ENCODE results near the gene DCAF8.

The DCAF8 gene

DNA sequence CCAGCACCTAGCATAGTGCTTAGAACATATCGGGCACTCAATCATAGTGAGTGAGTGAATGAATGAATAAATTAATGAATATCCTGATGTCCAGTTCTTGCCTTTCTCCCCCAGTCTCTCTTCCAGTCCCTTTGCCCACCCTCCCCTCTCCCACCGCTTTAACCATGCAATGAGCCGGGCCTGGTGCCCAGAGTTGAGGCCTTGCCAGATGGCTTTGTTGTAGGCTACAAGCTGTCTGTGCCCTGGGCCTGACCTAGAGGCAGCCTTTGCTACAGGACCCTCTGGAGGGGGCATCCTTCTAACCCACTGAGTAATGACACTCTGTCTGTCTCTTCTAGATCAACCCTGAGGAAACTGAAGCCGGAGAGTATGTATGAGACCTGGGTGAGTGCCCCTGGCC is 65.1 kb downstream of the DCAF8 start:
- FAIRE-seq = no peak

DNA sequence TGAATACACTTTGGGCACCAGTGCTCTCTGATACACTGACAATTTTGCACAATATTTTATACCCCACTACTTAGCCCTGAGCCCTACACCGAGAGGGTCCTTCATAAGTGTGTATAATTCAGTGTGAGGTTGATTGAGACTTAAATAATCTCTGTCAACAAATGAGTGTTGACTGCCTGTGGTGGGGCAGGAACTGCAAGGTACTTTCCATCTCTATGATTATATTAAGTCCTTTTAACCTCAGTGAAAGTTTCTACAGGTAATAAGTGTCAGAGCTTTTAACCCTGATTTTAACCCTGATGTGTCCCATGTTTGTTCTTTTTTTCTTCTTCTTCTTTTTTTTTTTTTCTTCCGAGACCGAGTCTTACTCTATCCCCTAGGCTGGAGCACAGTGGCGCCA is 66.2 kb downstream of the DCAF8 start:
- no peak for FAIRE-seq

DNA sequence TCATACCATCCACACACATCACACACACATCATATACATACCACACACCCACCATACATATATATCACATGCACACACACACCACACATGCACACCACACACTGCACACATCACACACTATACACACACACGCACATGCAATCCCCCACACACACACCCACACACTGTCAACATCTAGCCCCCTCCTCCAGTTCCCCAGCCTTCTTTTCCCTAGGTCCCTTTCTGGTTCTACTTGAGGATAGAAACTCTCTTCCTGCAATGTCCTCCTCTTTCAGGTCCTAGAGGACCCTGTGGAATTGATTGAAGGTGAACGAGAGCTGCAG is 67.7 kb downstream of the DCAF8 start:
- FAIRE-seq = no peak

DNA sequence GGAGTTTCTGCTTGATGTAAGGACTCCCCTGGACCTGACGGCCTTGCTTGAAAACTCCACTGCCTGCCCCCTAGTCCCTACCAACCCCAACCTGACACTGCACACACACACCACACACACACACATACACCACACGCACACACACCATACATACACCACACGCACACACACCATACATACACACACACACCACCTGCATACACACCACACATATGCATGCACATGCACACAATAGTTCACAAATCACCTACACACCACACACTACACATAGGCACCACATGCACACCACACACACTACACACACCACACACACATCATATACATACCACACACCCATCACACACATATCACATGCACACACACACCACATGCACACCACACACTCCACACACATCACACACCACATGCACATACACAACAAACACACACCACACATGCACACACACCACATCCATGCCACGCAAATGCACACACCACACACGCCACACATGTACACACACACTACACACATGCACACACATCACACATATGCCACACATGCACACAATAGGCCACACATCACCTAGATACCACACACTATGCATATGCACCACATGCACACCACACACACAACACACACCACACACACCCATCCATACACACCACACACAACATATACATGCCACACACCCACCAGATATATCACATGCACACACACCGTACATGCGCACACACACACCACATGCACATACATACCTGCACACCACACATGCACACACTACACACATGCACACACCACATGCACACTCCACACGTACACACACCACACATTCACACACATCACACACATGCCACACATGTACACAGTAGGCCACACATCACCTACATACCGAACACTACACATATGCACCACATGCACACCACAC is 68.3 kb downstream of the DCAF8 start:
- no peak for FAIRE-seq

DNA sequence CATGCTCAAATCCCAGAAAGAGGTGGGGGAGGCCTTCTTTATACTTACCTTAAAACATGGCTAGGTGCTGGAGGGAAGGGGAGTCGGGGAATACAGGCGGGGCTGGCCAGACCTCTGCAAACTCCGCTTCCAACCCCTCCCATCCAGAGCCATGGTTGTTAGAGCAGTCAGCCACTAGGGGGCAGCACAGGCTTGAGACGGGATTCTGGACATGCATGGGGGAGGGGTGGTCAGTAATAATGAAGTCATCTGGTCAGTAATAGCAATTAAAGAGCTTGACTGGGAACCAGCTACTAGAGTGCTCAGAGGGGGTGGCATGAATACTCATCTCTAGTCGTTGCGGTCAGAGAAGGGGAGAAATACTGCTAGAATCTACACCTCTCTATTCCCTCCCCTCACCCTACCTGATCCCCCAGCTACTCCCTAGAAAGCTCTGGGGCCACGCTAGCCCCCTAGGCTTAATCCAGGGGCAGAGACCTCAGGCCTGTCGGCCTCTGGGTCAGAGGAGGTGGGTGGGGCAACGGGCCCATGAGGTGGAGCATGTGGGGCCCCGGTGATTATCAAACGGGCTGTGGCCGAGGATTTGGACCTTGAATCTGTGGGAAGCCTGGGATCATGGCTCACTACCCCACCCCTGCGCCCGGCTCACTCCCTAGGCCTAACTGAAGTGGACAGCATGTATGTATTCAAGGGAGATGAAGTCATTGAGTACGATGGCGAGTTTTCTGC is 69.1 kb downstream of the DCAF8 start:
- FAIRE-seq = no peak

DNA sequence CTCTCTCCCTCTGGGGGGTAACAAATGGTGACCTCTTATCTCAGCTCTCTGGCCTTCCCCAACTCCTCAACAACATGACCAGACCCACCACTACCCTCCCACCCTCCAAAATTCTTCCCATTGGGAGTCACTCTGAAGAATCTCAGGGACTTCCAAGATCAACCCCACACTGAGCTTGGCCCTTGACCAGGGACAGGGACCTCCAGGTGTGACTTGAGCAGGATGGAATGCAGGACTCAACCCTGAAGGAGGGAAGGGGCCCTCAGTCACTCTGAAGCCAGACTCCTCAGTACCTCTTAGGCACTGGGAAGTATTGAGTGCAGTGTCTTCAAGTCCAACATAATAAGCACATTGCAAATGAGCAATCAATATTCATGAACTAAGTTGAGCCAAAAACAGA is 70.1 kb downstream of the DCAF8 start:
- no peak for FAIRE-seq

DNA sequence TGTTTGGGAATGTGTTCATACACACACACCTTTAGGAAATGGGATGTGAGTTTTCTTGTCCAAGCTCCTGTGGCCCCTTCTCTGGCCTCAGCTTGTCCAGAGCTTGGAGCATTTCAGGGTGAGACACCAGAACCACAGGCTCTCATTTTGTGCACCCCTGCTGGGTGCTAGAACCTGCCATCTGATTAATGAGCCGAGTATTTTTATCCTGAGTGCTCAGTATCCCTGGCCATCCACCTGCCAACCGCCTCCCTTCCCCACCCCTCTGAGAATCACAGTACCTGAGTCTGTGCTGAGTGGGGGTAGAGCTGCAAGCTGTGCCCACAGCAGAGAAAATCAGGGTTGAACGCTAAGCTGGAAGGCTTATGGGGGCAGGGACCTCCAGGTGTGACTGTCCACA is 70.6 kb downstream of the DCAF8 start:
- no peak for FAIRE-seq

DNA sequence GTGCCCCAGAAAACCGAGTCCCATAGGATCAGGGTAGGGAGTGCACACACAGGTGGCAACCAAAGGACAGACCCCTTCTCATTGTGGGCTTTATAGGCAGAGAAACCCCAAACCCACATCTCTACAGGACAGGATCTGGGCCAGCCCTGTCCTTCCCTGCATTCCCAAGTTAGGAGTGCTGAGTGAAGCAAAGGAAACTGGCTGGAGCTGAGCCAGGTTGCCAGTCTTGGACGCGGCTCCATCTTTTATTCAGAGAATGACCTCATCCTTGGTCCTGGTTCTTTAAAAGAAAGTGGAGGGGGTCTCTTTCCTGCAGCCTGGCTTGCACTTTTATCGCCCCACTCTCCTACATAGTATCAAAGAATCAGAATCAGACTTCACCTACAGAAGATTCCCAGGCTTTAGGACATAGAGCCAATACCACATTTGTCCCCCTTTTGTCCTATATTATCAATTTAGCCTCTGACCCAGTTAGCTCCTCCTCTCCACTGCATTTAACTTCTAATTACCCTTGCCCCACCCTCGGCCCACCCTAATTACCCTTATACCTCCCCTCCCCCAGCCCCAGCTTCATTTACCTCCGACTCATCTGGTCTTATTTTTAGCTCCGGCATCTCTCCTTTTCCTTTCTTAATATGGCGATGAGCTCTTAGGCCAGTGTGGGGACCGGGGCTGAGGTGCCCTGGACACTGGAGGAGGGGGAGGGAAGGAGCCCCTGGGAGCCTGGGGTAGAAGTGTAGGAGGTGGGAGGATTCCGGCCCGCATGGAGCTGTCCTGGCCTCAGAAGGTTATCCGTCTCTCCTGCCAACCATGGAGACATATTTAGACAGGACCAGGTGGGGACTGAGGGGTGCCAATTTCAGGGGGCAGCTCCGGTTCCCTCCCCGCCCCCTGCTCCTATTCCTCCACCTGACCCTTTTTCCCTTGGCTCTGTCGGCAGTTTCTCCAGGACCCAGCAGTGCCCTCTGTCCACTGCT is 72.4 kb downstream of the DCAF8 start, which contains the start of gene CASQ1:
Gene CASQ1 (plus strand): TSS at position 927 of the 977 bp plus-strand sequence. CDS start 177 bp downstream, outside the sequence.
- no peak for FAIRE-seq

DNA sequence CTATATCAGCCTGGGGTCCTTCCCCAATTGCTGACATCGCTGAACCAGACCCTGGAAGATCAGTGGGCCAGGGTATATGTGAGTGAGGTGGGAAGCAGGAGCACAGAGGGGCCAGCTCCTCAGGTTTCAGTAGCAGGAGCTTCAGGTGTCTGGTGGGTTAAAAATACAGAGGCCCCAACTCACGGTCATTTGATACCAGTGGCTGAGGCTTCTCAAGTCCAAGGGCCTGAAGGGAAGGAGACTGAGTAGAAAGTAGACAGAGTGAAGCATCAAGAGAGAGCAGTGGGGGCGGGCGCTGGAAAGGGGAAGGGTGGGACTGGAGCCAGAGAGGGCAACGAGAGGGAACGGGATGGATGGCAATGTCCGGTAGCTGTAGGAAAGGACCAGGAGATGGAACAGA is 74.0 kb downstream of the DCAF8 start:
- FAIRE-seq = no peak

DNA sequence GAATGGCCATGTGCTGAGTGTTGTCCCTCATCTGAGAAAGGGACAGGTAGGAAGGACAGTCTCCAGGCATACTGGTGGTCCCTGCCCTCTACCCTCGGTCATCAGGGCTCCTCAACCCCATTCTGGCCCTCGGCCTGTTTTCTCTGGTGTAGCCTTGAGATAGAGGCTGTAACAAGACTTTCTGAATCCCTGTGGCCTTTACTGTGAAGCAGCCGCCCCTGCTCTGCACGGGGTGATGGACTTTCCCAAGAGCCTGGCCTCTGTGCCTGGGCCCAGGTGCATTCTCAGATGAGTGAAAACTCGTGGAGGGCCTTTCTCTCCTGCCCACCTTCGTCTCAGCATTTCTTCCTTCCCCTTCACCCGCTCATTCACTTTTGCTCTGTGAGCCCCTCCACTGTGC is 74.9 kb downstream of the DCAF8 start:
- FAIRE-seq = no peak

DNA sequence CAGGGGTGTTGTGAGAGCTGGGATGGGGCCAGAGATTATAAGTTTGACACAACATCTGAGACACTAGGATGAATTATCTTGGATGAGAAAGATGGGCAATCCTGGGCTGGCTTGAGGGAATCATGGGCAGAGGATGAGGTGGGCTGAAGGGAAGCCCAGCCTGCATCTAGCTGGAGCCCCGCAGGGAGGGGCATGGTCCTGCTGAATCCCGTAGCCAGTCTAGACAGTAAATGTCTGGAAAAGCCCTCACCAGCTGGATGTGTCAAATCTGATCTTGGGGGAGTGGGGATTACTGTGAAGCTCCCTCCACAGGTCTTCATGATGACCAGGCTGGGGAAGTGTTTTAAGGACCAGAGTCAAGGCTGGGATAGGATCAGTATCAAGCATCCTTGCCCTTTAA is 75.6 kb downstream of the DCAF8 start:
- no peak for FAIRE-seq

DNA sequence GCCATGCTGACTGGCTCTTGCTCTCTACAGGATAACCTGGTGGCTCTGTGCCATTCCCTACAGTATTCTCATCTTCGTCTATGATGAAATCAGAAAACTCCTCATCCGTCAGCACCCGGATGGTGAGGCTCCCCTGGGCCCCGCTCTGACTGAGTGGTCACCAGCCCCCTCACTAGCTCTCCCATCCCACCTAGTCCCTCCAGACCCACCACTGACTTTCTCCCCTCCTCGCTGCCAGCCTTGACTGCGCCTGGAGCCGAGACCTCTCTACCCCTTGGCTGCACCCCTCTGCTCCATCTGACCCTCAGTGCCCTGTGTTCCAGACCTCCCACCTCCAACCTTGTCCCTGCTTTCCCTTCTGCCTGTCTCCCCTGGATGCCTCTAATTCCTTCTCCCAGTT is 76.1 kb downstream of the DCAF8 start:
- FAIRE-seq = no peak

DNA sequence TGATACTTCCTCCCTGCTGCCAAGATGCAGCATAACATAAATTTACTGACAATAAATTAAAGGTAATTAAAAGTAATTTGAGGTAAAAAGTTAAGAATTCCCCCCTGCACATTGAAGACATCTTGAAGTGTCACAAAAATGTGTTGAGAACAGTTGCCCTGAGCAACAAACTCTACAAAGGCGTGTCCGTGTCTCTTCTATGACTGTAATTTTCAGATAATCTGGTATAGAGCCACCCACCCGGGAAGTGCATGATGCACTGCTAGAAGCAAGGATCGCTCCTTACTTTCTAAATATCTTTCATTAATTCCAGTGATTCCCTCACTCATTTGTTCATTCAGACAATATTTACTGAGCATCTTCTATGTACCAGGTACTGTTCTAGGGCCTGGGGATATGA is 83.0 kb downstream of the DCAF8 start:
- FAIRE-seq = no peak

DNA sequence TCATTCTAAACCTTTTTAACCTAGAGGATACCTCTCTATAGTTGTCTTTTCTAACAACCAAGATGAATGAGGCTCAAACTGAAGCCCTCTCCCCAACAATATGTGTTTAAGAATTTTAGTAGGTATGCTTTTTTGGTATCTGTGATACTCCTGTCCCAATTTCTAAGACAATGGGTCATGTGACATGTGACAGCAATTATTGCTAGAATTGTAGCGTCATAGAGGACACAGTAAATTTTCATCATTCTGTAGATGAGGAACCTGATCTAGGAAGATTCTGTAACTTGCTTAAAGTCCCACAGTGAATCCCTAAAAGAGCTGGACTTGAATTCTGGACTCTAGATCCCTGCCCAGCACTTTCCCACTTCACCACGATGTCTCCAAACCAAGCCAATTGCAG is 83.6 kb downstream of the DCAF8 start:
- no peak for FAIRE-seq

DNA sequence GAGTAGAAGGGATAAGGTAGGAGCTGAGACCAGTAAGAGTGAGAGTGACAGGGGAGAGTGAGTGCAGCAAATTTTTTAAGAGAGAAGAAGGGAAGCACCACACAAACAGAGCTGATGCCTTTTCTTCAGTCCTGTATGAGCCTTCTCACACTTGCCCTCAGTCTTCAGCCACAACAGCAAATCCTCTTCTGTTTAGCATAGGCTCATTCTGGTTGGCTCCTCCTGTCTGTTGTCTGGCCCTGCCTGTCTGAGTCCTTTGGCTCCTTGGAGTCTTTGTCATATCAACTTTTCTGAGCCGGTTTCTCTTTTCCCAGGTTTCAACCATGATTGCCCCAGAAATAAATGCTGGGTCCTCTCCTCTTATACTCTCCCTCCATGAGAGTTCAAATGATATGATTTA is 84.7 kb downstream of the DCAF8 start:
- no peak for FAIRE-seq

DNA sequence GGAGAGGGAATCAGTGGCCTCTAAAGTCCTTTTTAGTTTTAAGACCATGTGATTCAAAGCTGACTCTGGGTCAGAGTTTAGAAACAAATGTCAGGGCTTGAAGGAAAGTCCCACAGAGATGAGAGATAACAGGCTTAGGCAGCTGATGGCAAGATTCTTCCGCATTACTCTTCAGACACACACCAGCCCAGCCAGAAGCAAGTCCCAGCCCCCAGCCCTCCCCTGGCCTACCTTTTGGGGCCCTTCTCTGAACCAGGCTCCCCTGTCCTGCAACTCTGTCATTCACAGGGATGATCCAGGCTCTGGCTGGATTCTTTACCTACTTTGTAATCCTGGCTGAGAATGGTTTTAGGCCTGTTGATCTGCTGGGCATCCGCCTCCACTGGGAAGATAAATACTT is 85.1 kb downstream of the DCAF8 start:
- no peak for FAIRE-seq

DNA sequence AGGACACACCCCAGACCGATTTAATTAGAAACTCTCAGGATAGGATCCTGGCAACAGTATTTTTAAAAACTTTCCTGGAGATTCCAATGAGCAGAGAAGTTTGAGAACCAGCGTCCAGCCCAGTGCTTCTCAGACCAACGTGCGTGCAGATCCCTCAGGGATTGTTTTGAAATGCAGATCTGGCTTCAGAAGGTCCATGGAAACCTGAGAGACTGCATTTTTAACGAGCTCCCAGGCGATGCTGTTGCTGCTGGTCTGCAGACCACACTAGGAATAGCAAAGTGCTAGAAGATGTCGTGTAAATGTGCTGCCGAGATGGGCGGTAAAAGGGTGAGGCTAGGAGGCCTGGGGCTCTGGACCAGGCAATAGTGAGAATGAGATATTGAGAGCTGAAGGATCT is 90.4 kb downstream of the DCAF8 start:
- no peak for FAIRE-seq

DNA sequence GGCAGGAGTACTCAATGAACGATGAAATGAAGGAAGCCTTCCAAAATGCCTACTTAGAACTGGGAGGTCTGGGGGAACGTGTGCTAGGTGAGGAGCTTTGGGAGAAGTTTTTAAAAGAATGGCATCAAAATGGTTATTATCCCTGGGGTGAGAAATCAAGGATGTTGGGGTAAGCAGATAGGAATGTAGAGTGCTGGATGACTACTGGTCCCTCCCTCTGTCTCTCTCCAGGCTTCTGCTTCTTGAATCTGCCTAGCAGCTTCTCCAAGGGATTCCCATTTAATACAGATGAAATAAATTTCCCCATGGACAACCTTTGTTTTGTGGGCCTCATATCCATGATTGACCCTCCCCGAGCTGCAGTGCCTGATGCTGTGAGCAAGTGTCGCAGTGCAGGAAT is 91.0 kb downstream of the DCAF8 start:
- no peak for FAIRE-seq

DNA sequence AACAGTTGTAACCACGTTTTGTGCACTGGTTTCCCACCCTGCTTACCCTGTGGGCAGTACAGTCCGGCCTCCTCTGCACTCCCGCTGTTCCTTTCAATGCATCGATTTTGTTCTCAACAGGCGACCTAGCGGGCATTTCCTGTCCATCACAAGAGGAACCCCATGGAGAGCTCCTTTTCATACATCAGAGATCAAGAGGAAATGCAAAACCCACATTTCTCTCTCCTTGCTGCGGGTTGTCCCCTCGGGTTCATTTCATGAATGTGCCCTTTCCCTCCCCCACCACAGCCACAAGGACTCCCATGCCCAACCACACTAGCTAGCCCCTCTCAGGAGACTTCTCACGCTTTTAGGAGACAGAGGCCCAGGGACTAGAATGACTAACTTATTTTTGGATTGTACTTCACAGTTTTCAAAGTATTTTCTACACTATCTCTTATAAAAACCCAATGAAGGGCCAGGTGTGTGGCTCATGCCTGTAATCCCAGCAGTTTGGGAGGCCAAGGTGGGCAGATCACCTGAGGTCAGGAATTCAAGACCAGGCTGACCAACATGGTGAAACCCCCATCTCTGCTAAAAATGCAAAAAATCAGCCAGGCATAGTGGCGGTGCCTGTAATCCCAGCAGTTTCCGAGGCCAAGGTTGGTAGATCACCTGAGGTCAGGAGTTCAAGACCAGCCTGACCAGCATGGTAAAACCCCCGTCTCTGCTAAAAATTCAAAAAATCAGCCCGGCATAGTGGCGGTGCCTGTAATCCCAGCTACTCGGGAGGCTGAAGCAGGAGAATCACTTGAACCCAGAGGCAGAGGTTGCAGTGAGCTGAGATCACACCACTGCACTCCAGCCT is 92.6 kb downstream of the DCAF8 start:
- no peak for FAIRE-seq

DNA sequence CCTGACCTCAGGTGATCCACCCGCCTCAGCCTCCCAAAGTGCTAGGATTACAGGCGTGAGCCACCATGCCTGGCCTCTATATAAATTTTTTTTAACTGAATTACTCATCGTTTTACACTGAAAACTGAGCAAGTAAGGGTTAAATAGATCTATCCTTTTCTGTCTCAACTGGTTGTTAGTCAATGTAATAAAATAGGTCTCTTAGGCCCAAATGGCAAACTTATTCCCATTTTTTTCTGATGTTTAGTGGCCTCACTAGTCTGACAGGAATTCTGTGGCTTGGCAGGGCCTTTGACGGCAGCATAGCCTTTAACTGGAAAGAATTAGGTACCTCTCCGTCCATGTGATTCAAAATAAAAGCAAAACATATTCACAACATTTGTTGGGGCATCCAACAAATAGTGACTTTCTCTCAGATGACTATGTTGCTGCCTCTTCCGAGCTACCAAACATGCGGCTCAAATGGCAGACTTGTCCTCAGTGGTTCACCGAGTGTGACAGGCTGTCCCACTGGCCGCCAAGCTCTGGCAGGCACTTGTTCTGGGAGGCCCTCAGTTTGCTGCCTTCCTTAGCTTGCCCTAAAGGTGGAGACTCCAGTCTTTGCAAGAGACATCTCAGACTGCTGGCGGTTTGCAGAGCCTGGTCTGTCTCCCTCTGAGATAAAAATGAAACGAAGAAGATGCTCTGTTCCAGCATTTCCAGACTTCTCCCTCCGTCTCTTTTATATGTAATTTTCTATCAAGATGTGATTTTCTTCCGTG is 93.6 kb downstream of the DCAF8 start:
- no peak for FAIRE-seq

DNA sequence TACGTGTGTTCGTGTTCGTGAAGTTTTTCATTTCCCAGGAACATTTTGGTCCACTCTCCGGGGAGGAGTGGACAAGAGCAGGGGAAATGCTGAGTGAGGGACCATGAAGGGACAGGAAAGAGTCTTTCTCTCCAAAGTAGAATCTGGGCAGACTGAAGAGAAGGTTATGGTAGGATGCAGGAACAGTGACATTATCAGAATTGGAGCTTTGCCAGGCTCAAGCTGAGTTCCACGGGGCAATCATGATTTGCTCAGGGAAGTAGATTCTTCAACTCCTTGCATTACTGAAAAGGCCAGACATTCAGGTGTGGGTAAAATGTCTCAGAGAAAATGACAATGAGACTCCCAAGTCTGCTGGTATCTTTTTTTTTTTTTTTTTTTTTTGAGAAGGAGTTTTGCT is 94.3 kb downstream of the DCAF8 start:
- no peak for FAIRE-seq

DNA sequence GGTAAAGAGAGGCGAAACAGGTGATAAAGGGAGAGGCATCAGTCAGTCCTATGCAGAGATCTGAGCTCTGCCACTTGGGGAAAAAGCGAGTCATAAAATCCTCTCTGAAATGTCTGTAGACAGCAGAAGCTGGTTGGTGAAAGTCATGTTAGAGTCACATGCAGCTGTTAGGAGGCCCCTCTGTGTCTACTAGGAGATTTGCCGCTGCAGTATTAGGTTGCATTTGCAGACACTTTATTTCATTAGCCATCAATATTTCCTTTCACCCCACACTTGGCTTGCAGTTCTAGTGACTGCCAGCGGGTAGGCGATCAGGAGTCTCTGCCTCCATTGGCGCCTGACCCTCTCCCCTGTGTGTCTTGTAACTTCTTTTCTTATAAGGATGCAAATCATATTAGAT is 94.8 kb downstream of the DCAF8 start:
- FAIRE-seq = no peak

Measured in A204.1 (cell line).